DLD1 (cell line): ENCODE measurements around the gene MEGF8.

Experiments
- in situ Hi-C: cut with HindIII; loops from 2 replicates; pipeline ENCODE4 v1.10.0; 2017; ENCODE audit warnings: low sequenced_read_pairs

The MEGF8 gene, protein sequence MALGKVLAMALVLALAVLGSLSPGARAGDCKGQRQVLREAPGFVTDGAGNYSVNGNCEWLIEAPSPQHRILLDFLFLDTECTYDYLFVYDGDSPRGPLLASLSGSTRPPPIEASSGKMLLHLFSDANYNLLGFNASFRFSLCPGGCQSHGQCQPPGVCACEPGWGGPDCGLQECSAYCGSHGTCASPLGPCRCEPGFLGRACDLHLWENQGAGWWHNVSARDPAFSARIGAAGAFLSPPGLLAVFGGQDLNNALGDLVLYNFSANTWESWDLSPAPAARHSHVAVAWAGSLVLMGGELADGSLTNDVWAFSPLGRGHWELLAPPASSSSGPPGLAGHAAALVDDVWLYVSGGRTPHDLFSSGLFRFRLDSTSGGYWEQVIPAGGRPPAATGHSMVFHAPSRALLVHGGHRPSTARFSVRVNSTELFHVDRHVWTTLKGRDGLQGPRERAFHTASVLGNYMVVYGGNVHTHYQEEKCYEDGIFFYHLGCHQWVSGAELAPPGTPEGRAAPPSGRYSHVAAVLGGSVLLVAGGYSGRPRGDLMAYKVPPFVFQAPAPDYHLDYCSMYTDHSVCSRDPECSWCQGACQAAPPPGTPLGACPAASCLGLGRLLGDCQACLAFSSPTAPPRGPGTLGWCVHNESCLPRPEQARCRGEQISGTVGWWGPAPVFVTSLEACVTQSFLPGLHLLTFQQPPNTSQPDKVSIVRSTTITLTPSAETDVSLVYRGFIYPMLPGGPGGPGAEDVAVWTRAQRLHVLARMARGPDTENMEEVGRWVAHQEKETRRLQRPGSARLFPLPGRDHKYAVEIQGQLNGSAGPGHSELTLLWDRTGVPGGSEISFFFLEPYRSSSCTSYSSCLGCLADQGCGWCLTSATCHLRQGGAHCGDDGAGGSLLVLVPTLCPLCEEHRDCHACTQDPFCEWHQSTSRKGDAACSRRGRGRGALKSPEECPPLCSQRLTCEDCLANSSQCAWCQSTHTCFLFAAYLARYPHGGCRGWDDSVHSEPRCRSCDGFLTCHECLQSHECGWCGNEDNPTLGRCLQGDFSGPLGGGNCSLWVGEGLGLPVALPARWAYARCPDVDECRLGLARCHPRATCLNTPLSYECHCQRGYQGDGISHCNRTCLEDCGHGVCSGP (N-terminal part only)

DNA sequence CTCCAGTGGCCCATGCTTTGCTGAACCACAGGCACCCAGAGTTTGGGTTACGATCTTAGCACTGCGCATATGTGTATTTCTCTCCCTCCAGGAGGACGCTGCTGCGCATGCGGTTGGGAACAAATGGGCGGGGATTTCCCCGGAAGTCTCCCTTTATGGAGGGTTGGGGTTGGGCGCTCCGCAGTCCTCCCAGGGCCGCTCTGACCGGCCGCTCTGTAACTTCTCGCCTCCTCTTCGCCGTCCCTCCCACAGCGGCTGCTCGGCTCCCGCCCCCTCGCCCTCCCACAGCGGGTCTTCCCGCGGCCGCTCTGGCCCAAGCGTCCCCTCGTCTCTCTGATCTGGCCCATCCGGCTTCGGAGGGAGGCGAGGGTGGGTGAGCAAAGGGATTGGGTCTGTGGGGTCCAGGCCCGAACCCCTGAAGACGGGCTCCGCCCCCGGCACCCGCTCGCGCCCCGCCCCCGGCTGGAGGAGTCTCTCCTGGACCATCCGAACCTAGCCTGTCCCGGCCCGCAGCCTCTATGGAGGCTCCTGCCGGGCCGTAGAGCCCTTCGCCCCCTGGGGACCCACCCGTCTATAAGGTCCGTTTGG, at the start of gene MEGF8:
Gene MEGF8 (plus strand): TSS at position 328 of the 588 bp plus-strand sequence. CDS start 609 bp downstream, outside the sequence.
- in situ Hi-C loops: no loop called here

DNA sequence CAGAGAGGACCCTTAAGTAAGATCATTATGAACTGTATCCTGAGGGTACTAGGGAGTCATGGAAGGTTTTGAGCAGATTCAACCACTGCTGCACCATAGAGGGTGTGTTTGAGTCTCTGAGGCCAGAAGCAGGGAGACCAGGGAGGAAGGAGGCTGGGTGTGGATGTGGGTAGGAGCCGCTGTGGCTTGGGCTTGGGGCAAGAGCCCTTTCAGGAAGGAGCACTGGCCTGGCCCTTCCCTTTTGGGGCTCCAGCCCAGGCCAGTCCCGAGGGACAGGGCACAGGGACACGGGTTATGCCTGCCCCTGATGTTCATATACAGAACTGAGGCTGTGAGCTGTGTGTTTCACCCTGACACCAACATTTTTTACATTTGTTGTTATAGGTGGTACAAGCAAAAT, 49.2 kb upstream of the MEGF8 start:
- in situ Hi-C loops: no loop called here

DNA sequence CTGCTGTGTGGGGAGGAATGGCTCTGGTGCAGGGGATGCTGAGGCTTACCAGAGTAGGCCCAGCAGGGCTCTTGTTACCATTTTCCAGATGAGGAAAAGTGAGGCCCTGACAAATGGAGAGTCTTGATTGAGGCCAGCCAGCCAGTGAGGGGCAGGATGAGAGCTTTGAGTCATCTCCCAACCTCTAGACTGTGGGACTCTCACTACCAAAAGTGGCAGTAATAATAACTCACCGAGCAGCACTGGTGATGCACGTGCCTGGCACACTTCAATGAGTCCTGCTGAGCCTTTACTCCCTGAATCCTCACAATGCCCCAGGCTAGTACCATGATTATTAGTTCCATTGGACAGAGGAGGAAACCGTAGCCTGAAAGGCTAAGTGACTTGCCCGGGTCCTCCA, 48.6 kb upstream of the MEGF8 start:
- in situ Hi-C loops: no loop called here

DNA sequence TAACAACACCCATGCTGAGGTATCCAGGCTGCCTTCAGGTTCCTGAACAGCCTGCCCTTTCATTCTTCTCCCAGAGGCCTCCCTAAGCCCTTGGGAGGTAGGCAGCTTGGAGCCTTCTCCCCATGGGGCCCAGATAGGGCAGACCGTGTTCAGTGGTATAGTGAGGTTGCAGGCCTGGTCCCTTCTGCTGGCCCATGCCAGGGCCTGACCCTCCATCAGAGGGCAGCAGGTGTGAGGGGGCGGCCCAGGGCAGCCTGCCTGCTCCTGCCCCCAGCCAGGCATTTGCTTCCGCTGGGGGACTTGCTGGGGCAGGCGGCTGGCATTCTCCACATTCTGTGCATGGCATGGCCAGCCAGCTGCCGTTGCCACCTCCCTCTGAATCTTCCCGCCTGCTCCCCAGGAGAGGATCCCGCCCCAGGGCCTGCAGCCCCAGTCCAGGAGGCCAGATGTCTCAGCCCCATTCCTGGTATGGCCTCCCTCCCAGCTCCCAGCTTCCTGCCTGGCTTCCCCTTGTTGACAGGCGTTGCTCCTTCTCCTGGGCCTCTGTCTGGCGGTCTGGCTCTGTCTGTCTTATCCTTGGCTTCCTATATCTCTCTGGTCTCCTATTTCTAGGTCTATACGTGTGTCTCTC, 47.5 kb upstream of the MEGF8 start:
- in situ Hi-C loops: no loop called here

DNA sequence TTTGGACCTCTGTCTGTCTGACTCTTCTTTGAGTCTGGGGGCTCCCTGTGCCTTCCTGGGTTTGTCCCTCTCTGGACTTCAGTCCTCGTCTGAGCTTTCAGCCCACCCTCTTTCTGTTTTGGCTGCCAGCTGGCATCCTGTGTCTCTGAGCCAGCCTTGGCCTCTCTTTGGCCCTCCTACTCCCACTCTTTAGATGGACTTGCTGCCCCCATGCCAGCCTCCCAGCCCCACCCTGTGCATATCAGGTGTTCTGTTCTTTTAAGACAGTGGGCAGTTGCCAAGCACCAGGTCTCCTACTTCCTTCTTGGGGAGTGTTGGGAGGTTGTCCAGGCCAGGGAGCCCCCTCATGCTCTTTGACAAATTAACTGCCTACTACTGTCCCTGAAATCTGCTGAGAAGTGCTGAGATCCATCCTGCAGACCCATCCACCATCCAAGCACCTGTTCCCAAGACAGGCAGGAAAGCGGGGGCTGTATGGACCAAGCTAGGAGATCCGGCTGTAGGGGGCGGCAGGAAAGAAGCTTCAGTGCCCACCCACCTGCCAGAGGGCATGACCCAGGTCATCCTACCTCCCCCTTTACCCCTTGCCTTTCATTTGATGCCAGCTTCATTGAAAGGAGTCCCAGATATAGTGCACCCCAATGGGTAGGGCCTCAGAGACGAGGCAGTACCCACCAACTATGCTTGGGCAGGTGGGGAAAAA, 46.8 kb upstream of the MEGF8 start:
- in situ Hi-C loops: no loop called here

DNA sequence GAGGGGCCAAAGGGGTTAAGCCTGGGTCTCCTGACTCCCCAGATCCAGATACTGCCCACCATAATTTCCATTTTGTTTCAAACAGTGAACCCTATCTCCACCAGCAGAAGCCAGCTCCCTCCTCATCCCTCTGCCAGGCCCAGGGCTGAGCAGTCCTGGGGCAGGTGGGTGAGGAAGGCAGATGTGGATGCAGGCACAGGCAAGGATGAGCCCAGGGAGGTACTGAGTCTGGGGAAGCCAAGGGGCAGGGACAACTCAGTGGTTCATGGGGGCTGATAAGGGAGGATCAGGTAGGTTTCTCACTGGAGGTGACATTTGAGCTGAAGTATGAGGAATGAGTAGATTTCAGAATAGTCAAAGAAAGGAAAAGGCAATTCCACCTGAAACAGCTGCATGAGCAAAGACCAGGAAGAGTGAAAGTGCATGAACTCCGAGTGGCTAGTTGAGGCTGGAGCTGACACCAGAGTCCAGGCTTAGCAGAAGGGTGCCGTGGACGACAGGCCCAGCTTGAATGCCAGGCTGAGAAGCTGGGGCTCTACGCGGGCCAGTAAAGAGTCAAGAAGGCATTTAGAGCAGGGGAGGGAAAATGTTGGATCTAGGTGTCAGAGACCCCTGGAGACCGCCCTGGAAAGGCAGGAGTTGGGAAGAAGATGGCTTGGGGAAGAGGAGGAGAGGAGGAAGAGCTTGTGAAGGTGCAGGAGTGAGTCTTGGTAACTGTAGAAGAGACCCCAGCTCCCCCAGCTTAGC, 46.1 kb upstream of the MEGF8 start:
- in situ Hi-C loops: no loop called here

DNA sequence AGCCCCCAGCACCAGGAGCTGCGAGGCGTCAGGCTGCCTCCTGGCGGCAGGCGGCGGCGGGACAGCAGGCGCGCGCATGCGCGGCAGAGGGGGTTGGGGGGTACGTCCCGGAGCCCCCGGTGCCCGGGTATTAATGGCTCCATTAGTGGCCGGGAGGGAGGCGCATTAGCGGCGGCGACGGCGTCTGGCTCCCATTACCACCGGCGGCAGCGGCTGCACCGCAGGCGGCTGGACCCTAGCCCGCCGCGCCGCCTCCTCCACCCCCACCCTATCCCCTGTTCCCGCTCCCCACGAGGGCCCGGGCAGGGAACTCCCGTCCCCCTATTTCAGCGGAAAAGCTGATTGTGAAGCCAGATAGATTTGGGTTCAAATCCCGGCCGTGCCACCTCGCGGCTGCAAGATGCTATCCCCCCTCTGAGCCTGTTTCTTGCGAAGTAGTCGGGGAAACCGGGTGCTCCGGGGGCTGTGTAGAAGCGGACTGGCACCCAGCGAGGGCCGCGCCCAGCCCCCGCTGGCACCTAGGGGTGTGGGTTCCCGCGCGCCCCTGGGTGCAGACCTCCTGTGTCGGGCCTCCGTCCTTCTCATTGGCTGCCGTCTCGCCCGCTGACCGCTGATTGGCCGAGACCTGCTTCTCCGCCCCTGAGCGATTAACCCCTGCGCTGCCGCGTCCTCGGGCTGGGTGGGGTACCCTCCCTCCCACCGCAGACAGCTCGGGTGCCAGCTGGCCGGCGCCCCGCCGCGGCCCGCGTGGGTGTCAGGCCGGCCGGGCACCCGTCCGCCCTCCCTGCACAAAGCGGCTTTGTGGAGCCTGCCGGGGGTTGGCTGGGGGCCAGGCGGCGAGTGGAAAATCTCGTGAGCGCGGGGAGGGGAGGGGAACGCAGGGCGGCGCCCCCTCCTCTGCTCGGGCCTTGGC, 45.3 kb upstream of the MEGF8 start:
- in situ Hi-C loops: no loop called here

DNA sequence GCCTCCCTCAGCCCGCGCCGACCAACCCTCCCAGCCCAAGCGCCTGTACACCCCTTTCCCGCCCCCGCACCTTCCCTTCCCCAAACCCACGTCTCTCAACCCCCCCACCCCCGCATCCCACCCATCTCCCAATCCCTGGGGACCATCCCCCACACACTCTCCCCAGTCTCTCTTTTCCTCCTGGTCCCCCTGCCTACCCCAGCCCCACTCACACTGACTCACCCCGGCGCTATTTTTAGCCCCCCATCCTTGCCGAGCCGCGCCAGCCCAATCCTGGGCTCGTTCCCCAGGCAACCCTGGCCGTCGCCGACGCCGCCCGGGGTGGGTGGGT, 44.7 kb upstream of the MEGF8 start:
- in situ Hi-C loops: no loop called here

DNA sequence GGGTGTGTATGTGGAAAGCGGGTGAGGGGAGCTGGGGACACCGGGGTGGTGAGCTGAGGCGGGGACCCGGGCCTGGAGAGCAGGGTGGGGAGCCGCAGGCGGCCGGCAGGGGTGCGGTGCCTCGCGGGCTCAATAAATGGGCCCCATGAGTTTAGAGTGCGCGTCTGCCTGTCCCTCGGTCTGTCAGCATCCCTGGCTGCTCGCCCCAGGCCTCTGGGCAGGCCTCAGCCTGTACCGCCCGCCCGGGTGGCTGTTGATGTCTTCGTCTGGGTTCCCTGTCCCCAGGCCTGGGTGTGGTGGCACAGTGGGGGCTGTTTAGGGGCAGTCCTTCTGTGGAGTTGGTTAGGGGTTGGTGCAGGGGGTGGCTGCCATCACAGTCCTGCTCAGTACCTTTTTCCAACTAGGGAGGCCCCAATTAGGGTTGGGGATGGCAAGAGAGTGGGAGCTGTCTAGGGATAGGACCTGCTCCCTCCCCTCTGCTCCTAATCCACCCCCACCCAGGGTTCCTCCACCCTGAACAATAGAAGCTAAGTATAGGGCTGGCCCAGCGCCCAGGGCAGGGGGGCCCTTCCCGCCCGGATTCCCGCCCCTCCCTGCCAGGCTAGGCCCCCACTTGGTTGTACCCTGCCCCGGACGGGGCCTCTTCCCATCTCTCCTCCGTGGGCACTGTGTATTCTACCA, 44.1 kb upstream of the MEGF8 start:
- in situ Hi-C loops: no loop called here

DNA sequence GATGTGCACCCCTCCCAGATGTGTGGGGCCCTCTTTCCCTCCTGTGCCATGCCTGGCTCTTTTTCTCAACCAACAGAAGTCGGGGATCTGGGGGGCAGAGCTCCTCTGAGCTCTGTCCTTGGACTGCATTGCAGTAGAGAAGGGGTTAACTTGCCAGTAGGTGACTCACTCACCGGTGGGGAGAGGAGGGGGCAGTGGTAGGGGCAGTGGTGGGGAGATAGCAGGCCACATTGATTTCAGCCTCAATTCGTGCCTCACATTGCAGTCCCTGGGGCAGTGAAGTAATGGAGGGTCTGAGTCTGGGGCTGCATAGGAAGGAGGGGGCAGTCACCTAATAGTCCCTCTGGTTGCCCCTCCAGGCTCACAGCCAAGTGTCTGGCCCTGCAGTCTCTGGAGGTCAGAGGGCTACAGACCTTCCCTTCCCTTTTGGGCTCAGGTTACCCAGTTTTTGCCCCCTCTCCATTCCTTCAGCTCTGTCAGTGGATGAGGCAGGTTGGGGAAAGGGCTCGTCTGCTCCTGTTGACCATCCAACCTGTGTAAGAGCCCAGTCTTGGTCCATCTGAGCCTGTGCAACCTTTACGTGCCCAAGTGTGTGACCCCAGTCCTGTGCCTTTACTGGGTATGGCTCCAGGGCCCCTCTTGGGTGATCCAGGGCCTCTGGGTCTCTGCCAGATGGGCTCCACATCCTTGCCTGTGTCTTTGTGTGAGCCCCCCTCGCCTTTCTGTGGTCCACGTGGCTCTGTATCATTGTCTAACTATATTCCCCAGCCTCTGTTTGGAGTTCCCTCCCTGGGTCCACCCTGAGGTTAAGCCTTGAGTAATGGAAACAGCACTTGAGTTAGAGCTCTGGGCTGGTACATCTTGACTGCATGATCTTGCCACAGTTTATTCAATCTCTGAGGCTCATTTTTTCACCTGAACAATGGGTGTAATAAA, 43.3 kb upstream of the MEGF8 start:
- in situ Hi-C loops: no loop called here

DNA sequence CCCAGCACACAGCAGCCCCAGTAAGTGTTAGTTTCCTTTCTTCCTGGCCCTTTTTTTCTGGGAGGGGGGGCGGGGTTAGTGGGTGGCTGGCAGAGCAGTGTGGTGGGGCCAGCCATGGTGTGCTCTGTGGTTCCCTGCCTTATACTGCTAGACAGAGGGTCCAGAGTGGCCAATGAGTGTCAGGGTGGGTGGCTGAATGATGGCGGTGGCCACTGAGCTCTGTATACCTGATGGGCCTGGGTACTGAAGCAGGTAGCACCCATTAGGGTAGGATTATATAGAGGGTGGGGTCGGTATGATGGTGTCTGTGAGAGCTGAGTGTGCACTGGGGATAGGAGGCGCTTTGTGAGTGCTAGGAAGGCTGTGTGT, 42.6 kb upstream of the MEGF8 start:
- in situ Hi-C loops: no loop called here

DNA sequence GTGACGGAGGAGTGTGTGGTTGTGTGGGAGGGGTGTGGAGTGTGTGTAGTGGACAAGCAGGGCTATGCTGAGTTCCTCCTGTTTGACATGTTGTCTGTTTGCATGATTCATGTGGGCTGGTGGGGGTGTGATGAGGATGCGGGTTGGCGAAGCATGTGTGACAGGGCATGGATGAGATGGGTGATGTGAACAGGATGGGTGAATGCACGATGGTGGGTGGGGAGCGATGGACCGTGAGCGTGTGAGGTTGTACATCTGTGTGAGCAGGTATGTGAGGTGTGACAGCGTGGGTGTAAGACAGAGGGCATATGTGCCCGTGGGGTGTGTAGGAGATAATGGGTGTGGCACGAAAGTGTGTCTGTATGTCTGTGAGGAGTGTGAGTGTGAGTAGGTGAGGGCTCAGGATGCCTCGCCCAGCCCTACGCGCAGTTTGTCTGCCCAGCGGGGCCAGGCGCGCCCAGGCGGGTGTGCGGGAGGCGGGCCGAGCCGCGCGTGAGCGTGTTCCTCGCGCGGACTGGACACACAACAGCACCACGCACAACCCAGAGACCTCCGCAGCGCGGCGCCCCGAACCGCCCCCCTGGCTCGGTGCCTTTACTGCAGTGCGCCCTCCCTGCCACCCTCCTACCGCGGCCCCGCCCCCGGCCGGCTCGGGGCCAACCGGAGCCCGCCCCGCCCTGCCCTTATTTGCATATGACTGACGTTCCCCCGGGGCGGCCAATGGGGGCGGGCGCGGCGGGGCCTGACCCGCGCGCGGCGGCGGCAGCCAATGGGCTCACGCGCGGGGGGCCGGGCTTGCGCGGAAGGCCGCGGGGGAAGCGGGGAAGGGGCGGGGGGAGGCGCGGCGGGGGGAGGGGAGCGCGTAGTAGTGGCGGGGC, 42.0 kb upstream of the MEGF8 start:
- in situ Hi-C loops: no loop called here

DNA sequence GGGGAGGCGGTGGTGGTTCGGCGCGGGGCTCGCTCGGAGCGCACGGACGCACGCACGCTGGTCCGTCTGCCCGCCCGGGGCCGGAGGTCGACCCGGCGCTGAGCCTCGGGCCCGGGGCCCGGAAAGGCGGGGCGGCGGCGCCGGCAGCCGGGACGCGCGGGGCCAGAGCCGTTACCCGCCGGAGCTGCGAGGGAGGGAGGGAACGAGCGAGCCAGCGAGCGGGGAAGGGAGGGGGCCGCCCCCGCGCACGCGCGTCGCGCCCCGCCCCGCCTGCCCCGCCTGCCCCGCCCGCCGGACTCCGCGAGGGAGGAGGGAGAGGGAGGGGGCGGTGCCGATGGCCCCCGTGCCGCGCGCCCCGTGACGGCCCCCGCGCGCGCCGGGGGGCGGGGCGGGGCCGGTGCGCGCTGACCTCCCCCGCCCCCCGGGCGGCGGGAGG, 41.4 kb upstream of the MEGF8 start:
- in situ Hi-C loops: no loop called here

DNA sequence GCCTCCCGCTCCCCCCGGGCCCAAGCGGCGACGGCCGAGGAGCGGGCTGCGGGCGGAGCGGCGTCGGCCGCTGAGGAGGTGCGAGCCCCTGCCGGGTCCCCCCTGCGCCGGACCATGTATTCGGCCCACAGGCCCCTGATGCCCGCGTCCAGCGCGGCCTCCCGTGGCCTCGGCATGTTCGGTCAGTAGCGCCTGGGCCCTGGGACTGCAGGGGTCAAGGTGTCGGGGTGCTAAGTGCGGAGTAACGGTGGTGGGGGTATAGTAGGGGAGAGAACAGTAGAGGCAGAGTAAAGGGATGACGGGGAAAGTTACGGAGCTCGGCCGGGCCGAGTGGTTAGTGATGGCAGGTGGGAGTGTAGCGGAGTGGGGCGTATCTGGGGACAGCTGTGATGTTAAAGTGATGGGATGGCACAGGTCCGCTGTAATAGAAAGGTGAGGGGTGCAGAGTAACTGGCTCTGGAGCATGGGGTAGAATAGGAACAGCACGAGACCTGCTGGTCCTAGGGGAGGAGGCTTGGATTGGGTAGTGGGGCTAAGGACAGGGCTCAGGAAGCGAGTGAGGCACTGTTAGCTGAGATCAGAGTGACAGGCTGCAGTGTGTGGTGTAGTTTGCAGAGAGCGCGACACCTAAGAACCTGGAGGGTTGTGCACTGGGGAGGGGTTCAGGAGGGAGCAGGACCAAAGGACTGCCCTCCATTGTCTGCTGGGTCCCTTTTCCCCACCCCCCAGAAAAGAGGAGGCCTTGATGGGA, 40.7 kb upstream of the MEGF8 start:
- in situ Hi-C loops: no loop called here

DNA sequence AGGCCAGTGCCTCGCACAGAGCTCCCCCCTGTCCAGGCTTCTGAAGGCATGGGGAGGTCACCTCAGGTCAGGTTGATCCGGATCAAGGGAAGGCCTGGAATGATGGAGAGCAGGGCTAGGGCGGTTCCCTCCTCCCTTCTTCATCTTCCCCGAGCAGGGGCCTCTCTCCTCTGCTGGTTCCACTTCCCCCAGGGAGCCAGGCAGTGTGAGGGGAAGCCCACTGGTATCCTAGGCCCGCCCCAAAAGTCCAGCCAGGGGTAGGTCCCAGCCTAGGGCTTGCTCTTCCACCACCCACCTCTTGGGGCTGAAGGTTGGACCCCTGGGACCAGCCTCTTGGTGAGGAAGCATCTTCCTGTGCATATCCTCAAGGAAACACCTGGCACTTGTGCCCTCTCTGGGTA, 39.9 kb upstream of the MEGF8 start:
- in situ Hi-C loops: no loop called here
